K562 (cell line): Measurements from ENCODE around the gene ZCCHC17. TPM values are rescaled to one million over a fixed set of nuclear protein-coding genes. Genes with fewer than 3 reads are reported as not detected.

Experiments
- BCL6 ChIP-seq: fragments of 250-450 bp; sonication (Bioruptor Pico); IDR thresholded peaks from 2 replicates; pipeline ENCODE4 v1.4.0; 2020
- CBX8 ChIP-seq: fragments of 200-600 bp; sonication (generic); IDR thresholded peaks from 2 replicates; pipeline ENCODE4 v1.6.1; 2012; ENCODE audit warnings: borderline replicate concordance, mixed run types, low read depth, mild to moderate bottlenecking, moderate library complexity, mixed read lengths, low read length, control low read depth, inconsistent platforms; ENCODE audit not compliant: poor library complexity, severe bottlenecking; ENCODE audit errors: extremely low read depth
- ETV5 ChIP-seq: sonication (generic); formaldehyde crosslinking; IDR thresholded peaks from 2 replicates; pipeline ENCODE4 v1.4.0; 2020; ENCODE audit warnings: low read depth, mild to moderate bottlenecking, missing genetic modification reagents
- FOXA3 ChIP-seq, 2 experiments: fragments of 450-650 bp in 1 of 2; sonication (generic) in 1 of 2; formaldehyde crosslinking; IDR thresholded peaks in 1 of 2; conservative IDR thresholded peaks in 1 of 2; 2 replicates each; pipeline versions ENCODE4 v1.4.0 to v1.8.0; 2020 to 2022; ENCODE audit warnings: mild to moderate bottlenecking in 2 of 2, missing genetic modification reagents in 1 of 2
- FOXK1 ChIP-seq: sonication (generic); formaldehyde crosslinking; IDR thresholded peaks from 2 replicates; pipeline ENCODE4 v1.8.0; 2022; ENCODE audit warnings: missing genetic modification reagents, mild to moderate bottlenecking, borderline replicate concordance
- GATAD2B ChIP-seq: fragments of 450-650 bp; IDR thresholded peaks from 2 replicates; pipeline ENCODE4 v1.6.1; 2017; ENCODE audit warnings: mild to moderate bottlenecking, borderline replicate concordance
- HIVEP1 ChIP-seq: fragments of 250-450 bp; sonication (Bioruptor Pico); IDR thresholded peaks from 2 replicates; pipeline ENCODE4 v1.4.0; 2020; ENCODE audit warnings: mild to moderate bottlenecking
- KDM5B ChIP-seq: fragments of 200-600 bp; sonication (generic); IDR thresholded peaks from 2 replicates; pipeline ENCODE4 v1.6.1; 2012; ENCODE audit warnings: low read depth, mild to moderate bottlenecking, moderate library complexity, low read length, control low read depth, inconsistent platforms; ENCODE audit not compliant: insufficient replicate concordance
- MTA1 ChIP-seq: fragments of 450-650 bp; IDR thresholded peaks from 2 replicates; pipeline ENCODE4 v1.6.1; 2017; ENCODE audit warnings: borderline replicate concordance
- MXI1 ChIP-seq: IDR thresholded peaks from 2 replicates; pipeline ENCODE4 v1.6.1; 2011; ENCODE audit warnings: low read depth, mild to moderate bottlenecking, improper control_type of control experiment, low read length
- NCOA6 ChIP-seq: fragments of 450-650 bp; IDR thresholded peaks from 2 replicates; pipeline ENCODE4 v1.6.1; 2017; ENCODE audit warnings: mild to moderate bottlenecking
- PHTF2 ChIP-seq: fragments of 250-450 bp; sonication (Bioruptor Pico); IDR thresholded peaks from 2 replicates; pipeline ENCODE4 v1.5.0; 2021; ENCODE audit warnings: mild to moderate bottlenecking
- POLR2B ChIP-seq: fragments of 450-650 bp; IDR thresholded peaks from 2 replicates; pipeline ENCODE4 v1.6.1; 2018; ENCODE audit warnings: low read depth; ENCODE audit not compliant: partially characterized antibody
- RBFOX2 ChIP-seq: fragments of 200-400 bp; formaldehyde crosslinking; IDR thresholded peaks from 2 replicates; pipeline ENCODE4 v1.6.1; 2017; ENCODE audit warnings: low read depth, mild to moderate bottlenecking, low read length, moderate library complexity
- RBM14 ChIP-seq: fragments of 200-400 bp; formaldehyde crosslinking; IDR thresholded peaks from 2 replicates; pipeline ENCODE4 v1.6.1; 2018; ENCODE audit warnings: low read depth, mild to moderate bottlenecking, low read length, moderate library complexity, borderline replicate concordance; ENCODE audit not compliant: insufficient read depth
- RBM15 ChIP-seq: fragments of 200-400 bp; formaldehyde crosslinking; IDR thresholded peaks from 2 replicates; pipeline ENCODE4 v1.6.1; 2018; ENCODE audit warnings: mild to moderate bottlenecking, low read length, moderate library complexity; ENCODE audit not compliant: insufficient read depth
- RCOR1 ChIP-seq, 2 experiments: IDR thresholded peaks; 2 replicates each; pipeline ENCODE4 v1.6.1; 2012; ENCODE audit warnings: low read depth in 2 of 2, low read length in 2 of 2, borderline replicate concordance in 1 of 2, improper control_type of control experiment in 1 of 2
- SIX5 ChIP-seq, 2 experiments: IDR thresholded peaks; 2 replicates each; pipeline ENCODE4 v1.6.1; 2011; ENCODE audit warnings: low read length in 2 of 2, borderline replicate concordance in 1 of 2, low read depth in 1 of 2, mild to moderate bottlenecking in 1 of 2, moderate library complexity in 1 of 2; ENCODE audit not compliant: insufficient read depth in 1 of 2
- SP1 ChIP-seq: sonication (generic); formaldehyde crosslinking; IDR thresholded peaks from 2 replicates; pipeline ENCODE4 v1.8.1; 2022; ENCODE audit warnings: mild to moderate bottlenecking, missing genetic modification reagents
- SREBF1 ChIP-seq: fragments of 150-350 bp; IDR thresholded peaks from 2 replicates; pipeline ENCODE4 v1.6.1; 2014; ENCODE audit warnings: antibody characterized with exemption, low read depth, low read length, borderline replicate concordance
- STAT5B ChIP-seq: fragments of 250-450 bp; sonication (Bioruptor Pico); IDR thresholded peaks from 2 replicates; pipeline ENCODE4 v1.8.0; 2021; ENCODE audit warnings: mild to moderate bottlenecking, inconsistent platforms
- TAF15 ChIP-seq: fragments of 200-400 bp; formaldehyde crosslinking; IDR thresholded peaks from 2 replicates; pipeline ENCODE4 v1.6.1; 2017; ENCODE audit warnings: mild to moderate bottlenecking, low read depth, low read length, moderate library complexity
- TFE3 ChIP-seq: fragments of 450-650 bp; formaldehyde crosslinking; IDR thresholded peaks from 2 replicates; pipeline ENCODE4 v1.4.0; 2020; ENCODE audit warnings: mild to moderate bottlenecking, mixed read lengths
- ZNF175 ChIP-seq: fragments of 200-800 bp; sonication (Bioruptor generic); IDR thresholded peaks from 2 replicates; pipeline ENCODE4 v1.6.1; 2016; ENCODE audit warnings: low read depth, mild to moderate bottlenecking, missing genetic modification characterization, missing compliant biosample characterization
- ZNF395 ChIP-seq: fragments of 200-800 bp; sonication (Bioruptor generic); IDR thresholded peaks from 2 replicates; pipeline ENCODE4 v1.6.1; 2017; ENCODE audit warnings: missing genetic modification characterization, missing compliant biosample characterization
- ZNF57 ChIP-seq: fragments of 450-650 bp; formaldehyde crosslinking; IDR thresholded peaks from 2 replicates; pipeline ENCODE4 v1.4.0; 2020; ENCODE audit warnings: mild to moderate bottlenecking, moderate library complexity
- ZNF586 ChIP-seq: fragments of 450-650 bp; formaldehyde crosslinking; conservative IDR thresholded peaks from 2 replicates; pipeline ENCODE4 v1.4.0; 2020; ENCODE audit warnings: mild to moderate bottlenecking, moderate library complexity
- polyA plus RNA-seq, 8 experiments: library from polyadenylated mRNA; depleted of rRNA in 4 of 8; stranded (reverse) in 5 of 8; unstranded in 3 of 8; fragments of >200 nt; fragmentation: Nextera tagmentation in 2 of 8; fragmentation: Illumina TruSeq in 1 of 8; extraction: Ambion mirVana in 2 of 8; extraction: Trizol in 1 of 8; gene quantifications; 2 replicates each; pipeline versions ENCODE4 v1.2.1 to v1.2.3, GENCODE V29; 2011 to 2014; ENCODE audit warnings: inconsistent platforms in 1 of 8, missing spikeins in 1 of 8
- total RNA-seq, 7 experiments: library from RNA; depleted of rRNA in 6 of 7; stranded (reverse); fragments of >200 nt in 6 of 7; fragmentation: Illumina TruSeq in 2 of 7; extraction: Trizol in 2 of 7; gene quantifications; 2 replicates each; pipeline versions ENCODE4 v1.2.1 to v1.2.3, GENCODE V29; 2011 to 2021; ENCODE audit warnings: low replicate concordance in 1 of 7

Gene ZCCHC17
- total and polyA plus RNA-seq, 9 of the 15 experiments (the other 6 are each of a cell fraction or from before 2014, with no cell fraction given), result 46.9 to 150 (median 74.7) TPM

DNA sequence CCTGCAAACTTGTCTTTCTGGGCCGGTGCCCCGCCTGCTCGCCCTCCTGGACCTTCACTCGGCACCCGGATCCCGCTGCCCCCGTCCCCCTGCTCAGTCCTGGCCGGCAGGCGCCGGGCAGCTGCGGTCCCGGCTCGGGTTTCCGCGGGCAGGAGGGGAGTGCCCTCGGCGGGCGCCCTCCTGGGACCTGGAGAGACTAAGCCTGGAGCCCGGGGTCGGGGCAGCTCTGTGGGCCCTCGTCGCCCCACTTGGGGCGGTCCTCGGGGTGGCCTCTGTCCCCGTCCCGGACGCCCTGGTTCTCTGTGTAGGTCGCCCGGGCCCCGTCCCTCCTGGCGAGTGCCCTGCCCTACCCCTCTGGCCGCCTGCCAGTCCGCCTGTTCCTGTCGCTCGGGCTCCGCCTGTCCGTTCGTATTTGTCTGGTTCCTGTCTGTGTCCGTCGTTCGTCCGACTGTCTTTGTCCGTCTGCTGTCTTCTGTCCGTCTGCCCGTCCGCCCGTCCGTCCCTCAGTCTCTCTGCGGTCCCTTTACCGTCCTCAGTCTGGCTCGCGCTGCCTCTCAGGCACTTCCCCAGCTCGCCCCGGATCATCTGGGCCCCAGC is 116.7 kb downstream of the ZCCHC17 start (continued):
- no peak for TF ChIP-seq SIX5 (IDR thresholded peaks at IDR 0.05; ENCODE audit: borderline replicate concordance in 1 of 2, insufficient read depth in 1 of 2, low read depth in 1 of 2, low read length in 2 of 2)
- TF ChIP-seq RCOR1 (IDR thresholded peaks at IDR 0.05; ENCODE audit: borderline replicate concordance in 1 of 2, low read depth in 2 of 2, low read length in 2 of 2), result no peak
- TF ChIP-seq FOXK1 (CRISPR knock-in tag), result no peak
- 0 out of 2 replicates have a peak, but pooled peaks have one; percentile 9 for TF ChIP-seq ETV5
- no peak for TF ChIP-seq TAF15
- TF ChIP-seq STAT5B (CRISPR knock-in tag), result no peak
- TF ChIP-seq POLR2B, result no peak
- no peak for TF ChIP-seq ZNF586
- no peak for TF ChIP-seq PHTF2
- no peak for TF ChIP-seq TFE3 (CRISPR knock-in tag)
- TF ChIP-seq KDM5B, result no peak
- no peak for TF ChIP-seq FOXA3 (CRISPR knock-in tag; conservative IDR thresholded peaks at IDR 0.05 in 1 of 2, IDR thresholded peaks at IDR 0.05 in 1 of 2)
- TF ChIP-seq HIVEP1 (CRISPR knock-in tag), result no peak
- TF ChIP-seq RBFOX2, result peak; percentile 35
- no peak for TF ChIP-seq MTA1
- TF ChIP-seq MXI1, result no peak
- no peak for TF ChIP-seq SREBF1
- no peak for TF ChIP-seq ZNF395
- TF ChIP-seq RBM14, result 0 out of 2 replicates have a peak, but pooled peaks have one; percentile 19
- TF ChIP-seq ZNF57 (CRISPR knock-in tag), result 0 out of 2 replicates have a peak, but pooled peaks have one; percentile 16
- TF ChIP-seq NCOA6, result peak; percentile 59
- TF ChIP-seq ZNF175 (CRISPR knock-in tag), result no peak
- no peak for TF ChIP-seq GATAD2B
- TF ChIP-seq BCL6, result no peak
- TF ChIP-seq SP1, result no peak
- no peak for TF ChIP-seq RBM15
- no peak for TF ChIP-seq CBX8
